ENCODE data around the gene GALNTL6.

Gene GALNTL6

GRCh38 chr4:172007889-172008288 is 194.7 kb downstream of the GALNTL6 start:
- no peak for DNase-seq (ENCODE audit: low read depth)

GRCh38 chr4:172009446-172010230 is 196.4 kb downstream of the GALNTL6 start:
- DNase-seq (ENCODE audit: low read depth) = no peak

DNA sequence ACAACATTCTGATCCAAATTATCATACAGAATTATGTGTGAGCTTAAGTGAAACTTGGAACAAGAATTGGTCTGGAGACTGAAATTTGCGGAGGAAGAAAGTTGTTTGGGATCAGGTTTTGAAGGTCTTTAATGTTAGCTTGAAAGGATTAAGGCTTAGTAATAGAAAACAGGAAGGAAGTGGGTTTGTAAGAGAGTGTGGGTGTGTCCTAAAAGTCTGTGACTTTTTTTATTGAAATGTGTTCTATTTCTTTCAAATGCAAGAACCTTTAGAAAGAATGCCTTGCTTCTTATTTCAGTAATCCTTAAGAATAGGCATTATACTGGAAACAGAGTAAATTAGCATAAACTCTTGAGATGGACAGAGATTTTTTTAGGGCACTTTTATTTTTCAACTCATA is 198.0 kb downstream of the GALNTL6 start:
- no peak for DNase-seq (ENCODE audit: low read depth)

- DNase-seq (ENCODE audit: low read depth) = no peak
Observed at GRCh38 chr4:172018358-172018757, 205.2 kb downstream of the GALNTL6 start.

DNA sequence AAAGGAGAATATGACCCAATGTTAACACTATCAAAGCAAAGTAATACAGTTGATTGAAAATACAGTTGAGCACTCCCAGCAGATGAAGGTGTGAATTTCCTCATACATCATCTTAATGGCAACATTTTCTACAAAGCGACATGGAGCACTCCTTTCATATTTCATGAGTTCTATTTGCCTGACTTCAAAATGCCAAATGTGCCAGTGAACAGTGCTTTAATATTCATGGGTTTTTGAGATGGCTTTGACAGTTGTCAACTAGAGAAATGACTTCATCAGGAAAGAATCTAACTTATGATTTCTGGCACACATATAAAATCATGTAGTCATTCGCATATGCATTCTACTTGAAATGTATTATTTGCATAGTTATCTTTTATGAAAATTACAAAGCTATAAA is 222.4 kb downstream of the GALNTL6 start:
- DNase-seq (ENCODE audit: low read depth) = no peak

GRCh38 chr4:172040766-172041165 is 227.6 kb downstream of the GALNTL6 start:
- no peak for DNase-seq (ENCODE audit: low read depth)

DNA sequence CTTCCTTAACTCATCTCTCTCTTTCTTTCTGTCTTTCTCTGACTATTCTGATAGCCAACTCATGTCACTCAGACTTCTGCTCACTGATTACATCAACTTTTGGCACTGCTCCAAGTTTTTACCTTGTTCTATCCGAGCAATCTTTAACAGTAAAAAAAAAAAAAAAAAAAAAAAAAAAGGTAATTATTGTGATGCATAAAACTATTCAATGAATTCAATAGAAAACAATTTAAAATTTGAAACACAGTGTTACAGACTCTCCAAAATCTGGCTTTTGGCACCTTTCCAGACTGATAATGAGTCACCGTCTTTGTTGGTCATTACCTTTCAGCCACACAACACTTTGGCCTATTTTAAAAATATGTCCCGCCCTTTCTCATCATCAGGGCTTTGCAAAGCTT is 229.5 kb downstream of the GALNTL6 start:
- DNase-seq (ENCODE audit: low read depth) = no peak

DNA sequence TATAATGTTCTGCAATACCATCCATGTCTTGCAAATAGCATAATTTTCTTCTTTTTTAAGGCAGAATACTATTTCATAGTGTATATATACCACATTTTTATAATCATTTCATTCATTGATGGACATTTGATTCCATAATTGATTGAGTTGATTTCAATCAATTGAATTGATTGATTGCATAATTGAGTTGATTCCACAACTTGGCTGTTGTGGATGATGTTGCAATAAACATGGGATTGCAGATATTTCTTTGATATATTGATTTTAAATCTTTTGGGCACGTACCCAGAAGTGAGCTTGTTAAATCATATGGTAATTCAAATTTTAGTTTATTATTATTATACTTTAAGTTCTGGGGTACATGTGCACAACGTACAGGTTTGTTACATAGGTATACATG is 232.8 kb downstream of the GALNTL6 start:
- DNase-seq (ENCODE audit: low read depth) = no peak

DNA sequence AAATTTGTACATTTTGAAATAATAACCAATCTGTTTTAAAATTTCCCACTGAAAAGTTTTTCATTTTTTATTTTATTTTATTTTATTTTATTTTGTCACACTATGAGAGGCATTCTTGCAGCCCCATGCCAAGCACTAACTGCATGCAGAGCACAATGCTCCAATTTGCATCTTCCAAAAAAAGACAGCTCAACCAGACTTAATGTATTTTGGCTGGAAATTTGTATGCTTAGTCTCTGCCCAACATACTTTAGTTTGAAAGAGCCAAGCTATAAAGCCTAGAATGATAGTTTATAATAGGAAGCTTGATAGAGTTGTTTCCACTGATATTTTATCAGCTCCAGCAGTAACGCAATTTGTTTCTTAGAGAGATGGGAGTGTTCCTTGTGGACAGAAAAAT is 235.5 kb downstream of the GALNTL6 start:
- DNase-seq (ENCODE audit: low read depth) = no peak

DNA sequence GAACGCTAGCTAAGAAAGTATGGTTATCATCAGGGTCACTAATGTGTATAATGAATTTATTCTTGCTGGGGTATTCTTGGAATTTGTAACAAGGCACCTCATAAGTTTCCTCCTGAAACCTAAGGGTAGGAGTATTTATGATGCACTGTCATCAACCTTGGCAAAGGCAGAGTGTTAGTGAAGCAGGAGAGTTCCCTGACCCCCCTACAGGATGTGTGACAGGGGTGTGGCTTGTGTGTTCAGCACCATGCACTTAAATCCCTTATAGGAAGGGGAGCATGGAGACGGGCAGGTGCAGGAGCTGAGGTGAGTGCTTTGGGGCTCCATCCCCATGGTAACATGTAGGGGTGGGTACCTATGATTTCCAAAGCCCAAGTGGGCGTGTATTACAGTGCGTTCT is 237.7 kb downstream of the GALNTL6 start:
- DNase-seq (ENCODE audit: low read depth) = no peak

DNA sequence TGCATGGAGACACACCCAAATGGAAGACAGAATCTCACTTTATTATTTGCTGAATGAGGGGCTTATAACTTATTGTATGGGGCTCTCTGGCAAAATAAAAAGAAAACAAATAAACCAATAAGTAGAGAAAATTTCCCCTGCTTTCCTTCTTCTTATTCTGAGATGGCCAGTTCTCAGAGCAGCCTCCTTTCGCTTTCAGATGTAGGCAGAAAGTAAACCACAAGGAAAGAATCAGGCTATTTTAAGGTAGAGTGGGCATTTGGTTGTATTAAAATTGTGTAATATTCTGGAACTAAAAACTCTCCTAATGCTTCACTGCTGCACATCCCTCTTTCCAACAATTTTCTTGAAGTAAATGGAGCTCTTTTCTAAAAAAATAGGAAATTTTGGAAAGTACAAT is 241.8 kb downstream of the GALNTL6 start:
- DNase-seq (ENCODE audit: low read depth) = no peak

DNA sequence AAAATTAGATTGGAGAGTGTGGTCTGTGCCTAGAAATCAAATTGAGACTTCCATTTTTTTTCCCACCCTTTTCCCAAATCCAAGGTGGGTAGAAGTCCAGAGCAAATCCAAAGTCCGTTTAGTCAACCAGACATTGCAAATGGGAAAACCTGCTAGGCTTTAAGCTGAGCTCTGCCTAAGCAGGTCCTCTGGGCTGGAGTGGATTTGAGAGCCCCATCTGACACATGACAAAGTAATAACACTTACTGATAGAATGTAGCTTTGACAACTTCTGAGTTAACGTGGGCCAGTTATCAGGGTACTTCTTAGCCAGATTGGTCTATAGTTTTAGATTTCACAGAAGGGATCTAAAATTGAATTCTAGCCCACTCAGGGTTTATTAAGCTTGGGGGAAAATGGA is 242.3 kb downstream of the GALNTL6 start:
- DNase-seq (ENCODE audit: low read depth) = no peak

- DNase-seq (ENCODE audit: low read depth) = no peak
Observed at GRCh38 chr4:172061204-172061603, 248.0 kb downstream of the GALNTL6 start.

- DNase-seq (ENCODE audit: low read depth) = no peak
Observed at GRCh38 chr4:172068506-172068905, 255.3 kb downstream of the GALNTL6 start.

GRCh38 chr4:172073590-172073989 is 260.4 kb downstream of the GALNTL6 start:
- no peak for DNase-seq (ENCODE audit: low read depth)

DNA sequence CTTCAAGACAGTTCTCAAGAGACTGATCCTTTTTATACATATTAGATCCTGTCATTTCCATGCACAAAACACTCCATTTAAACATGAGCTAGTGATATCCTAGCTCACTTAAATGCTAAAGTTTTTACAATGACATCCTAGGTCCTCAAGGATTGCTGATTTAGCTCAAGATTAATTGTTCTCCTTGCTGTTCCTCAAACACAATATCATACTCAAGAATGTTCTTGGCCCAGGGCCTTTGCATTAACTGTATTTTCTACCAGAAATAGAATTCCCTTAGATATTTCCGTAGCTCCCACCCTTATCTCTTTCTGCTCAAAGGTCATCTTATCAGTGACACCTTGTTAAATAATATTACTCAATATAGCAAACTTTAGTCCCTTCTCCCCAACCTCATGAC is 270.1 kb downstream of the GALNTL6 start:
- no peak for DNase-seq (ENCODE audit: low read depth)

- no peak for DNase-seq (ENCODE audit: low read depth)
Observed at GRCh38 chr4:172088556-172088955, 275.4 kb downstream of the GALNTL6 start.

DNA sequence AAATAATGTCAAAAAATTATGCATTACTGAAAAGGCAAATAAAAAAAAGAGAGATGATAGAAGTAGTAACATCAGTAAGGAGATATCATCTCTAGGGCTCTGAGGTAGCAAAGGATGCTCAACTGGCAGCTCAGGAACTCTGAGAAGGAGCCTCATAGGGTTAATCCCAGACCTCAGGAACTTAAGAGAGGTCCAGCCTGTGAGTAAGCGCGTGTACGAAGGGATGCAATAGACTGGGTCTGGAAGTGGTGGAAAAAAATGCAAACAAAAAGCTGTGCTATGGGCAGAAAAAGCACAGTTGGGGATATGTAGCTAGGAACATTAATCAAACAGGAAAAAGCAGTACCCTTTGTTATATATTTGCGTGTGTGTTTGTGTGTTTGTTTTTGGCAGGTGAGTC is 282.0 kb downstream of the GALNTL6 start:
- no peak for DNase-seq (ENCODE audit: low read depth)

DNA sequence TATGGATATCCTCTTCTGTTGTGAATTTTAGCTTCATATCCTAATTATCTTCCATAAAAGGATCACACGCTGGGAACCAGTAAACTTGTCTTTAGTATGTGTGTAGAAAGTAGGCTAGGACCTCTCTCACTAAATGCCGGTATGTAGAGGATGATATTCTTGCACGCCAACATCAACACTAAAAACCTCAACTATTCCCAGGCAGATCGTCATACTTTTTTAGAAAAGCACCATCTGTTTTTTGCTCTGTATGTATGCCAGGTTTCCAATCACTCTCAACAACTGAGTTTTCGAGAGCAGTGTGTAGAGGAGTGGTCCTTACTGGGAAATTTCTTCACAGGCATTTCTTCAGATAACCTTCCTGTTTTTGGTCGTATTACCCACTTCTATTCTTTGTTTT is 283.6 kb downstream of the GALNTL6 start:
- DNase-seq (ENCODE audit: low read depth) = no peak

DNA sequence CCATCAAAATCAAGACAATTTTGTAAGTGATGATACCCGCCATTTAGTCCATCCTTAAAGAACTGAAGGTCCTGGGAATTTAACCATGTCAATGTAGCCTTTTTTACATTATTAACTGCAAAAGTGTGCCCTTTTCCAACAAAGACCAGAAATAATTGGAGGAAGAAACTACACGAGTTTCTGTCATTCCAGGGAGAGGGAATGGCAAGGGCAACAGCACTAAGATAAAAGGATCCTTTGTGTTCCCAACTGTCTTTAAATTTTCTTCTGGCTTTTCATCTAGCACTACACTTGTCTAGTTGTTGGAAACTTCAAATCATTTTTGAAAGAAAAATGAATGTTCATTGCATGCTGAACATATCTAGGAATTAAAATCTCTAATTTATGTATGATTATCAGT is 286.2 kb downstream of the GALNTL6 start:
- no peak for DNase-seq (ENCODE audit: low read depth)

- DNase-seq (ENCODE audit: low read depth) = no peak
Observed at GRCh38 chr4:172103456-172103855, 290.3 kb downstream of the GALNTL6 start.

- DNase-seq (ENCODE audit: low read depth) = no peak
Observed at GRCh38 chr4:172104539-172104938, 291.3 kb downstream of the GALNTL6 start.

- DNase-seq (ENCODE audit: low read depth) = no peak
Observed at GRCh38 chr4:172105918-172106317, 292.7 kb downstream of the GALNTL6 start.

DNA sequence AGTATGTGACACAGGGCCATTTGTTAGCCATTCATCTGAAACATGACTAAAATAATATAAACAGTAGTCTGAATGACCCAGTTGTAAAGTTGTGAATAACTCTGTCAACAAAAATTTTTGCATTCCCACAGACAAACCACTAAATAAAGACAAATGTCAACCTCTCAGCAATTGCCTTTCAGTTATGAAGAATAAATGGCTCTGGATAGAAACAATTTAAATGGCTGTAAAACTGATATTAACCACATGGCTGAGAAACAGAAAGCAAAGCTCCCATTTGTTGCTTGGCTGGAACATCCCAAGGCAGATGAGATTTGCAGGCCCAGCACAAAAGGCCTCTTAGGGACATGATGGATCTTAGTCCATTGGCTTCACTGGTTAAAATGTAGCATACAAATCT is 296.3 kb downstream of the GALNTL6 start:
- no peak for DNase-seq (ENCODE audit: low read depth)
